HEK293 (cell line): ENCODE measurements around the gene PPP6C.

Experiments
- CTCF ChIA-PET: fragments of 350-600 bp; formaldehyde crosslinking; extraction: SDS; loops from one replicate; lab custom pipeline; 2021; ENCODE audit warnings: antibody characterized with exemption; lab: Yijun Ruan, JAX
- POLR2A ChIA-PET: fragments of 300-600 bp; formaldehyde crosslinking; extraction: SDS; loops from one replicate; lab custom pipeline; 2020; ENCODE audit warnings: antibody characterized with exemption, inconsistent platforms; lab: Yijun Ruan, JAX
- H3K27ac ChIP-seq: fragments of 200-500 bp; sonication (Bioruptor generic); 2 replicates; pipeline ENCODE4 v1.5.1; 2014; ENCODE audit warnings: low read depth, low read length, control low read depth, inconsistent platforms; ENCODE audit errors: extremely low read depth
- H3K36me3 ChIP-seq, 2 experiments: fragments of 200-500 bp in 1 of 2; sonication (Bioruptor generic) in 1 of 2; 1 replicate in 1 of 2; 2 replicates in 1 of 2; pipeline ENCODE4 v1.5.1; 2014 to 2017; ENCODE audit warnings: inconsistent platforms in 2 of 2, low read length in 2 of 2; ENCODE audit not compliant: control insufficient read depth in 2 of 2, insufficient read depth in 1 of 2
- H3K4me1 ChIP-seq: fragments of 200-500 bp; sonication (Bioruptor generic); 2 replicates; pipeline ENCODE4 v1.5.1; 2014; ENCODE audit warnings: mild to moderate bottlenecking, low read length, inconsistent platforms; ENCODE audit not compliant: control insufficient read depth, insufficient read depth
- H3K4me3 ChIP-seq: 2 replicates; pipeline ENCODE4 v1.5.1; 2011; ENCODE audit warnings: low read depth, mild to moderate bottlenecking, control low read depth, low read length, moderate library complexity
- H3K9me3 ChIP-seq: fragments of 200-500 bp; sonication (Bioruptor generic); 2 replicates; pipeline ENCODE4 v1.5.1; 2014; ENCODE audit warnings: low read depth, low read length, inconsistent platforms; ENCODE audit not compliant: control insufficient read depth, insufficient read depth
- ATF2 ChIP-seq: fragments of 450-650 bp; formaldehyde crosslinking; IDR thresholded peaks from 2 replicates; pipeline ENCODE4 v1.5.1; 2016; ENCODE audit warnings: missing biosample characterization, missing genetic modification characterization, low read depth
- HIC1 ChIP-seq: fragments of 450-650 bp; formaldehyde crosslinking; IDR thresholded peaks from 2 replicates; pipeline ENCODE4 v1.5.1; 2016; ENCODE audit warnings: missing biosample characterization, missing genetic modification characterization
- ZNF202 ChIP-seq: fragments of 450-650 bp; formaldehyde crosslinking; IDR thresholded peaks from 2 replicates; pipeline ENCODE4 v1.5.1; 2016; ENCODE audit warnings: missing biosample characterization, missing genetic modification characterization, borderline replicate concordance
- ZNF23 ChIP-seq: fragments of 450-650 bp; formaldehyde crosslinking; IDR thresholded peaks from 2 replicates; pipeline ENCODE4 v1.5.1; 2016; ENCODE audit warnings: missing biosample characterization, missing genetic modification characterization, borderline replicate concordance
- ZNF239 ChIP-seq: fragments of 450-650 bp; formaldehyde crosslinking; IDR thresholded peaks from 2 replicates; pipeline ENCODE4 v1.5.1; 2016; ENCODE audit warnings: missing biosample characterization, missing genetic modification characterization
- ZNF248 ChIP-seq: fragments of 450-650 bp; formaldehyde crosslinking; IDR thresholded peaks from 2 replicates; pipeline ENCODE4 v1.5.1; 2017; ENCODE audit warnings: missing biosample characterization, missing genetic modification characterization
- ZNF664 ChIP-seq: fragments of 450-650 bp; formaldehyde crosslinking; IDR thresholded peaks from 2 replicates; pipeline ENCODE4 v1.5.1; 2016; ENCODE audit warnings: missing biosample characterization, missing genetic modification characterization
- ZNF707 ChIP-seq: fragments of 450-650 bp; formaldehyde crosslinking; IDR thresholded peaks from 2 replicates; pipeline ENCODE4 v1.5.1; 2016; ENCODE audit warnings: missing biosample characterization, missing genetic modification characterization
- ZSCAN18 ChIP-seq: fragments of 450-650 bp; formaldehyde crosslinking; IDR thresholded peaks from 2 replicates; pipeline ENCODE4 v1.5.1; 2016; ENCODE audit warnings: missing biosample characterization, missing genetic modification characterization
- ZSCAN4 ChIP-seq: fragments of 450-650 bp; formaldehyde crosslinking; IDR thresholded peaks from 2 replicates; pipeline ENCODE4 v1.5.1; 2017; ENCODE audit warnings: missing biosample characterization, missing genetic modification characterization
- TF ChIP-seq, protein P1 (sequence below): fragments of 450-650 bp; formaldehyde crosslinking; optimal IDR thresholded peaks from 2 replicates; pipeline ENCODE3; 2016; ENCODE audit warnings: missing biosample characterization, mild to moderate bottlenecking, missing genetic modification characterization
- TF ChIP-seq, protein P2 (sequence below): fragments of 450-650 bp; formaldehyde crosslinking; IDR thresholded peaks from 2 replicates; pipeline ENCODE4 v1.5.1; 2016; ENCODE audit warnings: missing biosample characterization, missing genetic modification characterization
- TF ChIP-seq, protein P3 (sequence below): fragments of 450-650 bp; formaldehyde crosslinking; IDR thresholded peaks from 2 replicates; pipeline ENCODE4 v1.5.1; 2017; ENCODE audit warnings: missing biosample characterization, missing genetic modification characterization
- TF ChIP-seq, protein P4 (sequence below): fragments of 450-650 bp; formaldehyde crosslinking; IDR thresholded peaks from 2 replicates; pipeline ENCODE4; 2016; ENCODE audit warnings: missing biosample characterization, missing genetic modification characterization

The PPP6C gene

GRCh38 chr9:125141751-125142150 lies 47.9 kb downstream of the PPP6C start:
- no peak overlapping the region for H3K4me3 ChIP-seq
- ChIA-PET POLR2A (interaction anchor here (0.6 to 1.0 kb wide), 2 partner anchors 187 to 285 kb away, joined by 3 read pairs; no protein-coding TSS in a partner anchor), CTCF (interaction anchor here (0.6 to 1.8 kb wide), 5 partner anchors 9 to 370 kb away, joined by 3 to 7 read pairs (median 4); no protein-coding TSS in a partner anchor)
- H3K27ac ChIP-seq = no peak overlapping the region
- H3K4me1 ChIP-seq = no peaks in the 10 kb centered on the region
- peaks cover 0 to 15% of the 10 kb centered on the region in 2 experiments; a peak in 2 of 3 replicates for H3K36me3 ChIP-seq
- no peaks in the 10 kb centered on the region for H3K9me3 ChIP-seq
- TF ChIP-seq, protein P1, sequence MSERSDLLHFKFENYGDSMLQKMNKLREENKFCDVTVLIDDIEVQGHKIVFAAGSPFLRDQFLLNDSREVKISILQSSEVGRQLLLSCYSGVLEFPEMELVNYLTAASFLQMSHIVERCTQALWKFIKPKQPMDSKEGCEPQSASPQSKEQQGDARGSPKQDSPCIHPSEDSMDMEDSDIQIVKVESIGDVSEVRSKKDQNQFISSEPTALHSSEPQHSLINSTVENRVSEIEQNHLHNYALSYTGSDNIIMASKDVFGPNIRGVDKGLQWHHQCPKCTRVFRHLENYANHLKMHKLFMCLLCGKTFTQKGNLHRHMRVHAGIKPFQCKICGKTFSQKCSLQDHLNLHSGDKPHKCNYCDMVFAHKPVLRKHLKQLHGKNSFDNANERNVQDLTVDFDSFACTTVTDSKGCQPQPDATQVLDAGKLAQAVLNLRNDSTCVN (tag by site-specific recombination) = no peak
- TF ChIP-seq ZNF664 (tag by site-specific recombination) = peak; percentile 94

GRCh38 chr9:125141251-125141650 lies 48.4 kb downstream of the PPP6C start:
- CTCF ChIA-PET = interaction anchor here (0.6 to 1.7 kb wide), 2 partner anchors 9 to 367 kb away, joined by 4 to 5 read pairs; no protein-coding TSS in a partner anchor
- TF ChIP-seq, protein P2, sequence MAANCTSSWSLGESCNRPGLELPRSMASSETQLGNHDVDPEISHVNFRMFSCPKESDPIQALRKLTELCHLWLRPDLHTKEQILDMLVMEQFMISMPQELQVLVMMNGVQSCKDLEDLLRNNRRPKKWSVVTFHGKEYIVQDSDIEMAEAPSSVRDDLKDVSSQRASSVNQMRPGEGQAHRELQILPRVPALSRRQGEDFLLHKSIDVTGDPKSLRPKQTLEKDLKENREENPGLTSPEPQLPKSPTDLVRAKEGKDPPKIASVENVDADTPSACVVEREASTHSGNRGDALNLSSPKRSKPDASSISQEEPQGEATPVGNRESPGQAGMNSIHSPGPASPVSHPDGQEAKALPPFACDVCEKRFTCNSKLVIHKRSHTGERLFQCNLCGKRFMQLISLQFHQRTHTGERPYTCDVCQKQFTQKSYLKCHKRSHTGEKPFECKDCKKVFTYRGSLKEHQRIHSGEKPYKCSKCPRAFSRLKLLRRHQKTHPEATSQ (tag by site-specific recombination) = no peak
- TF ChIP-seq, protein P3, sequence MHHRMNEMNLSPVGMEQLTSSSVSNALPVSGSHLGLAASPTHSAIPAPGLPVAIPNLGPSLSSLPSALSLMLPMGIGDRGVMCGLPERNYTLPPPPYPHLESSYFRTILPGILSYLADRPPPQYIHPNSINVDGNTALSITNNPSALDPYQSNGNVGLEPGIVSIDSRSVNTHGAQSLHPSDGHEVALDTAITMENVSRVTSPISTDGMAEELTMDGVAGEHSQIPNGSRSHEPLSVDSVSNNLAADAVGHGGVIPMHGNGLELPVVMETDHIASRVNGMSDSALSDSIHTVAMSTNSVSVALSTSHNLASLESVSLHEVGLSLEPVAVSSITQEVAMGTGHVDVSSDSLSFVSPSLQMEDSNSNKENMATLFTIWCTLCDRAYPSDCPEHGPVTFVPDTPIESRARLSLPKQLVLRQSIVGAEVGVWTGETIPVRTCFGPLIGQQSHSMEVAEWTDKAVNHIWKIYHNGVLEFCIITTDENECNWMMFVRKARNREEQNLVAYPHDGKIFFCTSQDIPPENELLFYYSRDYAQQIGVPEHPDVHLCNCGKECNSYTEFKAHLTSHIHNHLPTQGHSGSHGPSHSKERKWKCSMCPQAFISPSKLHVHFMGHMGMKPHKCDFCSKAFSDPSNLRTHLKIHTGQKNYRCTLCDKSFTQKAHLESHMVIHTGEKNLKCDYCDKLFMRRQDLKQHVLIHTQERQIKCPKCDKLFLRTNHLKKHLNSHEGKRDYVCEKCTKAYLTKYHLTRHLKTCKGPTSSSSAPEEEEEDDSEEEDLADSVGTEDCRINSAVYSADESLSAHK (tag by site-specific recombination) = no peak
- TF ChIP-seq HIC1 (tag by site-specific recombination) (no peak), ZSCAN4 (tag by site-specific recombination) (no peak), ZNF707 (tag by site-specific recombination) (no peak), ZSCAN18 (no peak), ZNF239 (tag by site-specific recombination) (no peak), ATF2 (no peak), ZNF23 (tag by site-specific recombination) (no peak), ZNF248 (no peak), ZNF202 (tag by site-specific recombination) (no peak)
- TF ChIP-seq, protein P4, sequence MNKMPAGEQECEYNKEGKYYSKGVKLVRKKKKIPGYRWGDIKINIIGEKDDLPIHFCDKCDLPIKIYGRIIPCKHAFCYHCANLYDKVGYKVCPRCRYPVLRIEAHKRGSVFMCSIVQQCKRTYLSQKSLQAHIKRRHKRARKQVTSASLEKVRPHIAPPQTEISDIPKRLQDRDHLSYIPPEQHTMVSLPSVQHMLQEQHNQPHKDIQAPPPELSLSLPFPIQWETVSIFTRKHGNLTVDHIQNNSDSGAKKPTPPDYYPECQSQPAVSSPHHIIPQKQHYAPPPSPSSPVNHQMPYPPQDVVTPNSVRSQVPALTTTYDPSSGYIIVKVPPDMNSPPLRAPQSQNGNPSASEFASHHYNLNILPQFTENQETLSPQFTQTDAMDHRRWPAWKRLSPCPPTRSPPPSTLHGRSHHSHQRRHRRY (tag by site-specific recombination) = no peak
- Histone ChIP-seq H3K4me3 (no peak overlapping the region), H3K36me3 (peaks cover 0 to 15% of the 10 kb centered on the region in 2 experiments; a peak in 2 of 3 replicates), H3K4me1 (no peaks in the 10 kb centered on the region), H3K27ac (no peak overlapping the region), H3K9me3 (no peaks in the 10 kb centered on the region)
- POLR2A ChIA-PET = no interaction called here
